Measurements from ENCODE around the gene TIMM22. TPM values are rescaled to one million over a fixed set of nuclear protein-coding genes. Genes with fewer than 3 reads are reported as not detected.

The TIMM22 gene
- total RNA-seq, 1 donor from 2014 or later: 19.5 TPM

DNA sequence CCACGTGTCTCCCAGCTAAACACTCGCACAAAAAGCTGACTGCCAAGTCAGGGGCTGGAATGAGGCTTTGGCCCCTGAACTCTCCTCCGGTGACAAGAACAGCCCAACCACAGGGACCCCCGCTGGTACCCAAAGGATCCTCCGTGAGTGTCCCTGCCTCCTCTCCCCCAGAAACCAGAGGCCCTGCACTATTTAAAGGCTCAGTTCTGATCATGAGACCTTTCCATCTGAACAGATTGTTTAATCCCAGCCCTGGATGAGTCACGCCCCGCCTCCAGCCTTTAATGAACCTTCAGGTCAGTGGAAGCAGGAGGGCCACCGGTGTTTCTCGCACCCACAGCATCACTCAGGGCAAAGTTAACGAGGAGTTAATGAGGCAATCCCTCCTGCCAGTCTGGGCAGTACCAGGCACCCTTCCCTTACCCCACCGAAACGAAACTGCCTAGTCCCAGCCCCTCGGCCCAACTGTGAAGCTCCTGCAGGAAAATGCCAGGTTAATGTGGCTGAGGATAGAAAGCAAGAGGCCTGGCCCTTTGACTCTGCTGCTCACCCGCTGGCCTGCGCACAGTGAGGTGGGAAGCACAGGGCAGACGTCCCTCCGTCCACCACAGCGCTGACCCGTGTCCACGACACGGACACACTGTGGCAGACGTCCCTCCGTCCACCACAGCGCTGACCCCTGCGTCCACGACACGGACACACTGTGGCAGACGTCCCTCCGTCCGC lies 32.4 kb downstream of the TIMM22 start:
- DNase-seq (ENCODE audit: low read depth, low spot score): no peak
- H3K36me3 Mint-ChIP-seq (ENCODE audit: low read depth): no peaks in the 10 kb centered on the region
- H3K4me1 Mint-ChIP-seq: peaks cover 15% of the 10 kb centered on the region
- TF ChIP-seq, protein P1, sequence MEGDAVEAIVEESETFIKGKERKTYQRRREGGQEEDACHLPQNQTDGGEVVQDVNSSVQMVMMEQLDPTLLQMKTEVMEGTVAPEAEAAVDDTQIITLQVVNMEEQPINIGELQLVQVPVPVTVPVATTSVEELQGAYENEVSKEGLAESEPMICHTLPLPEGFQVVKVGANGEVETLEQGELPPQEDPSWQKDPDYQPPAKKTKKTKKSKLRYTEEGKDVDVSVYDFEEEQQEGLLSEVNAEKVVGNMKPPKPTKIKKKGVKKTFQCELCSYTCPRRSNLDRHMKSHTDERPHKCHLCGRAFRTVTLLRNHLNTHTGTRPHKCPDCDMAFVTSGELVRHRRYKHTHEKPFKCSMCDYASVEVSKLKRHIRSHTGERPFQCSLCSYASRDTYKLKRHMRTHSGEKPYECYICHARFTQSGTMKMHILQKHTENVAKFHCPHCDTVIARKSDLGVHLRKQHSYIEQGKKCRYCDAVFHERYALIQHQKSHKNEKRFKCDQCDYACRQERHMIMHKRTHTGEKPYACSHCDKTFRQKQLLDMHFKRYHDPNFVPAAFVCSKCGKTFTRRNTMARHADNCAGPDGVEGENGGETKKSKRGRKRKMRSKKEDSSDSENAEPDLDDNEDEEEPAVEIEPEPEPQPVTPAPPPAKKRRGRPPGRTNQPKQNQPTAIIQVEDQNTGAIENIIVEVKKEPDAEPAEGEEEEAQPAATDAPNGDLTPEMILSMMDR (conservative IDR thresholded peaks at IDR 0.05): no peak
- H3K9me3 Mint-ChIP-seq: no peaks in the 10 kb centered on the region
- no peak overlapping the region for H3K27ac Mint-ChIP-seq (ENCODE audit: unreplicated experiment)
- H3K27me3 Mint-ChIP-seq (ENCODE audit: low read depth): peaks cover 3% of the 10 kb centered on the region
- no peak overlapping the region for H3K4me3 Mint-ChIP-seq

DNA sequence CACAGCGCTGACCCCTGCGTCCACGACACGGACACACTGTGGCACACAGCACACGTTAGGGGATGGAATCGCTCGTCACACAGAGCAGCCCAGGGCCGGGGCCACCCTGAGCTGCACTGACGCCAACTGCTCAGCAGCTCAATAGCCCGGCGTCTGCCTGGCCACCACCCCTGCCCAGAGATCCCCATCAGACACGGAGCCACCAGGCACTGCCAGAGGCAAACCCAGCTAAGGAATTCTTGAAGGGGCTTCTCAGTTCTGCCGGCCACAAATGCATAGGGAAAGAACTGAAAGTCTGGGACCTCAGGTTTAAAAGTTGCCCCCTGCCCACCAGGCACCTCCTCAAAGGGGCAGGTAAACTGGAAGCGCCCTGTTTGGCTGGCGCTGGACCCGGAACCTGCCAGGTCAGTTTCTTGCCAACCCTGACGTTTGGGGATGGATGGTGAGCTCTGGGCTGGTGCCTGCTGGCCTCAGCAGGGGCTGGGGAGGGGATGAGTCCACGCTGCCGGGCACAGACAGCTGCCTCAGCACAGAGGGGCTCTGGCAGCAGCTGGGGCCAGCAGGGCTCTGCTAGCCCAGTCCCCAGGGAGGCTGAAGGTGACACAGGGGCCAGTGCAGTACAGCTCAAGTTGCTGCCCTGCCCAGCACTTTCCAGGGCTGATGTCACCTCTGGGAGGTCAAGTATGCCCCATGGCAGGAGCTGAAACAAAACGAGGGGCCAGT lies 33.2 kb downstream of the TIMM22 start:
- Mint-ChIP-seq H3K27me3 (ENCODE audit: low read depth) (peaks cover 3% of the 10 kb centered on the region), H3K36me3 (ENCODE audit: low read depth) (no peaks in the 10 kb centered on the region), H3K4me1 (peaks cover 15% of the 10 kb centered on the region), H3K9me3 (no peaks in the 10 kb centered on the region), H3K4me3 (no peak overlapping the region), H3K27ac (ENCODE audit: unreplicated experiment) (no peak overlapping the region)
- TF ChIP-seq, protein P1 (conservative IDR thresholded peaks at IDR 0.05): no peak
- DNase-seq (ENCODE audit: low read depth, low spot score): no peak

DNA sequence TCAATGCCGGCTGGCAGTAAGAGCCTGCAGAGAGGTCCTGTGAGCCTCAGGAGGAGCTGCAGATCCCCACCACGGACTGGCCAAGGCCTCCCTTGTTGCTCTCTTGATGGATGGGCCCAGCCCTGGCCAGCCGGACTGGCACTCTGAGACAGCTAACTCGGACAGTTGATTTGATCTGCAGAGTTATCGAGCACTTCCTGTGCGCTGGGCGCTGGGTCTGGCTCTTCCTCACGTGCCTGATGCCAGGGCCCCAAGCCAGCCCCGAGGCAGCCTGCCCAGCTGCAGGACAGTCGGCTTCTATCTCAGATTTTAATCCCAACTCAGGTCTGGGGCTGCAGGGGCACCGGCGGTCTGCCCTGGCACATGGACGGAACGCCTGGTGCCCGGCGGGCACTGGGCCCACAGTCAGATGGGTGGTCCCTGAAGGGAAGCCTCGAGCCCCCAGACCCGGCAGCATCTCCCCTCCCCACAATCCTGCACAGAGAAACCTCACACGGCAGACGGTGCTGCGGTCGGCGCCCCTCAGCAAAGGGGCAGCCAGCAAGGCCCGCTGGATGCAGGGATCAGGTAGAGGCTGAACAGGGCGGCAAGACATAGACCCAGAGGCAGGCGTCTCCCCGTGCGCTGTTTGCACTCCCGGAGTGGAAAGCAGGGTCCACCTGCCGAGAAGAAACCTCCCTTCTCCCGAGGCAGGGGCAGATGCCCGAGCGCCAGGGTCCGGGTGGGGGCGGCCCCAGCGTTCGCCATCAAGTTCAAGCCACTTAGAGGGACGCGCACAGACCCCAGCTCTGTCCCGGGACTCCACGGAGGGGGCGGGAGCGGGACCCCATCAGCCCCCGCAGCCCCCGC lies 34.0 kb downstream of the TIMM22 start:
- DNase-seq (ENCODE audit: low read depth, low spot score): no peak
- no peak overlapping the region for H3K27ac Mint-ChIP-seq (ENCODE audit: unreplicated experiment)
- H3K4me1 Mint-ChIP-seq: peaks cover 10% of the 10 kb centered on the region
- TF ChIP-seq, protein P1 (conservative IDR thresholded peaks at IDR 0.05): no peak
- peaks cover 3% of the 10 kb centered on the region for H3K27me3 Mint-ChIP-seq (ENCODE audit: low read depth)
- H3K9me3 Mint-ChIP-seq: no peaks in the 10 kb centered on the region
- no peaks in the 10 kb centered on the region for H3K36me3 Mint-ChIP-seq (ENCODE audit: low read depth)
- no peak overlapping the region for H3K4me3 Mint-ChIP-seq

DNA sequence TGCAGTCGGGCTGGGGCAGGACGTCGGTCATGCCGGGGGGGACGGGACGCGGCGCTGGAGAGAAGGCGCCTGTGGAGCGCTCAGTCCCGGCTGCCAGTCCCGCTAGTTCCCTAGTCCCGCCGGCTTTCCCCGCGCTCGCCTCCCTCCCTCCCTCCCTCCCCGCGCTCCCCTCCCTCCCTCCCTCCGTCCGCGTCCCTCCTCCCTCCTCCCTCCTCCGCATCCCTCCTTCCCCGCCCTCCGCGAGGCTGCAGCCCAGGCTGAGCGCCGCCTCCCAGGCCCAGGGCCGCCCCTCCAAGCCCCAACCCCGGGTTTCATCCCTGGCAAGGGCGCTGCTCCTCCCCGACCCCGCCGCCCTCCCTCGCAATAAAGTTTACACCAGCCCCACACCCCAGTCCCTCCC lies 34.8 kb downstream of the TIMM22 start:
- H3K4me3 Mint-ChIP-seq: no peak overlapping the region
- H3K36me3 Mint-ChIP-seq (ENCODE audit: low read depth): no peaks in the 10 kb centered on the region
- H3K4me1 Mint-ChIP-seq: peaks cover 10% of the 10 kb centered on the region
- H3K9me3 Mint-ChIP-seq: no peaks in the 10 kb centered on the region
- no peak overlapping the region for H3K27ac Mint-ChIP-seq (ENCODE audit: unreplicated experiment)
- TF ChIP-seq, protein P1 (conservative IDR thresholded peaks at IDR 0.05): no peak
- peak; percentile 47 for DNase-seq (ENCODE audit: low read depth, low spot score)
- peaks cover 3% of the 10 kb centered on the region for H3K27me3 Mint-ChIP-seq (ENCODE audit: low read depth)

DNA sequence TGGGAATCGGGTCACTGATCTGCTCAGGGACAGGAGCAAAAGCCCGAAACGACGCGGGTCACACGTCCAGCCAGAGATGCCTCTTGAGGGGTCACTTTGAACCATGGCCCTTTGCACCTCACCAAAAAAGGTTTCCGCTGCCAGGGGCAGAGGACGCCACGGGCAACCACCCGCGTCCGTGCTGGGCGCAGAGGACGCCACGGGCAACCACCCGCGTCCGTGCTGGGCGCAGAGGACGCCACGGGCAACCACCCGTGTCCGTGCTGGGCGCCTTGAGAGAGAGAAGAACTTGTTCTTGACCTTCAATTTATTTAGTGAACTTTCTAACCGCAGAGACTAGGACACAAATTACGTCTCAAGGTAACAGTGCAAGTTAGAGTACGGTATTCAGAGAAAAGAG lies 35.5 kb downstream of the TIMM22 start:
- Mint-ChIP-seq H3K4me3 (no peak overlapping the region), H3K9me3 (no peaks in the 10 kb centered on the region), H3K27ac (ENCODE audit: unreplicated experiment) (no peak overlapping the region), H3K36me3 (ENCODE audit: low read depth) (no peaks in the 10 kb centered on the region), H3K4me1 (peaks cover 10% of the 10 kb centered on the region), H3K27me3 (ENCODE audit: low read depth) (peaks cover 3% of the 10 kb centered on the region)
- no peak for DNase-seq (ENCODE audit: low read depth, low spot score)
- TF ChIP-seq, protein P1 (conservative IDR thresholded peaks at IDR 0.05): no peak
